NK-92 treated with Interleukin-12 subunit alpha and Interleukin-12 subunit beta, amount 100 ng/mL, for 24 hours (cell line): Measurements from ENCODE around the gene WDPCP.
A peak's percentile ranks its signal among the peaks of the same experiment; 100 is the strongest.
"Not testable (repeated sequence)": the region's sequence is repeated elsewhere in the genome, so short reads cannot be mapped to it uniquely, and the experiment has no call there.

Experiments used
- DNase-seq: peaks from one replicate; lab custom pipeline; 2025; lab: John Stamatoyannopoulos, UW

The WDPCP gene

GRCh38 chr2:63588385-63589147, at the start of gene WDPCP, which contains the start of gene MDH1:
Gene WDPCP, minus strand, starts transcription at chr2:63588477. Its CDS starts 206 bp downstream, at chr2:63588271.
Gene MDH1, plus strand, starts transcription at chr2:63588963. Its CDS starts 81 bp downstream, at chr2:63589044.
- DNase-seq = peak; percentile 87

- DNase-seq = no peak
Observed at GRCh38 chr2:63632382-63632781, 44.1 kb upstream of the WDPCP start.

- DNase-seq = no peak
Observed at GRCh38 chr2:63631501-63631900, 43.2 kb upstream of the WDPCP start.

GRCh38 chr2:63628403-63628942, 40.2 kb upstream of the WDPCP start:
- no peak for DNase-seq

GRCh38 chr2:63627866-63628265, 39.6 kb upstream of the WDPCP start:
- no peak for DNase-seq

GRCh38 chr2:63623763-63624162, 35.5 kb upstream of the WDPCP start:
- DNase-seq = not testable (repeated sequence)

- no peak for DNase-seq
Observed at GRCh38 chr2:63622751-63623150, 34.5 kb upstream of the WDPCP start.

GRCh38 chr2:63619328-63619727, 31.1 kb upstream of the WDPCP start:
- DNase-seq = no peak

- no peak for DNase-seq
Observed at GRCh38 chr2:63617366-63617765, 29.1 kb upstream of the WDPCP start.

- no peak for DNase-seq
Observed at GRCh38 chr2:63614983-63615945, 27.0 kb upstream of the WDPCP start.

- DNase-seq = no peak
Observed at GRCh38 chr2:63614448-63614968, 26.2 kb upstream of the WDPCP start.

GRCh38 chr2:63613391-63613901, 25.2 kb upstream of the WDPCP start:
- DNase-seq = no peak

GRCh38 chr2:63610525-63610924, 22.2 kb upstream of the WDPCP start:
- no peak for DNase-seq

- DNase-seq = not testable (repeated sequence)
Observed at GRCh38 chr2:63608865-63609264, 20.6 kb upstream of the WDPCP start.

GRCh38 chr2:63604666-63605065, 16.4 kb upstream of the WDPCP start:
- DNase-seq = no peak

- no peak for DNase-seq
Observed at GRCh38 chr2:63600881-63601460, 12.7 kb upstream of the WDPCP start.

GRCh38 chr2:63598981-63599380, 10.7 kb upstream of the WDPCP start:
- DNase-seq = no peak

GRCh38 chr2:63596401-63596883, 8.2 kb upstream of the WDPCP start:
- DNase-seq = no peak

- no peak for DNase-seq
Observed at GRCh38 chr2:63594660-63595059, 6.4 kb upstream of the WDPCP start.

- no peak for DNase-seq
Observed at GRCh38 chr2:63591566-63592175, 3.4 kb upstream of the WDPCP start.
